ENCODE measurements around the gene WDR49.

Gene WDR49

DNA sequence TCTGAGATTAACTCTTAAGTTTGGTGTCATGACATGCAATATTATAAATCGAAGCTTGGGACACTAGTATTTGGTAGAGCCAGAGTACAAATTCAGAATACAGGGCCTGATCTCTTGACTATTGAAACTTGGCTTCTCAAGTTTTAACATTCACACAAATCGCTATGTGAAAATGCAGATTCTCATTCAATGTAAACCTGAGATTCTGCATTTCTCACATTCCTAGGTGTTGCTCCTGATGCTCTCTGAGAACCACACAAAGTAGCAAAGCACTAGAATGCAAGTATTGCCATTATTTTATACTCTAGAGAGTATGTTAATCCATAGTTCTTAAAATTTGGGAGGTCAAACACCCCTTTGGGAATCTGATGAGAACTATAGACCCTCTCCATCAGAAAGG, 47.9 kb downstream of the WDR49 start:
- no peak for DNase-seq (ENCODE audit: low read depth in 1 of 2, low spot score in 1 of 2)
- no peak for TF ChIP-seq JUND (IDR thresholded peaks at IDR 0.05; ENCODE audit: low read depth)
- in situ Hi-C loops (cut with HindIII; ENCODE audit: low pct_unique_long_range_greater_than_20kb, low sequenced_read_pairs): no loop called here

DNA sequence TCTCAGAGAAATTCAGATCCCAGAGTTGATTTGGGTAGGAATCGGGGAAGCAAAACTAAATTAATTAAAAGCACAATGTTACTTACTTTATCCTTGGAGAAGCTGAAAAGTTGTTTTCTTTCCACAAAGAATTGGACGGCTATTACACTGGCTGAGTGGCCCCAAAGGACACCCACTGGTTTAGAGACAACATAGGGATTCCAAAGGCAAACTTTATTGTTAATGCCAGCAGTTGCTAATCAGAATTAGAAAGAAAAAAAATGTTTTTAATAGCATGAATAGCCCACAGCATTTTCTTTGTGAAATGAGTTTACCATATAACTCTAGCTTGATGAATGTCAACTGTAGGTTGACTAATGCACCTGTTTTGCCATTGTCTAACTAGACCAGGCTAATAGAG, 51.7 kb downstream of the WDR49 start:
- in situ Hi-C loops (cut with HindIII; ENCODE audit: low pct_unique_long_range_greater_than_20kb, low sequenced_read_pairs): no loop called here
- TF ChIP-seq JUND (IDR thresholded peaks at IDR 0.05; ENCODE audit: low read depth): no peak
- DNase-seq (ENCODE audit: low read depth in 1 of 2, low spot score in 1 of 2): no peak

DNA sequence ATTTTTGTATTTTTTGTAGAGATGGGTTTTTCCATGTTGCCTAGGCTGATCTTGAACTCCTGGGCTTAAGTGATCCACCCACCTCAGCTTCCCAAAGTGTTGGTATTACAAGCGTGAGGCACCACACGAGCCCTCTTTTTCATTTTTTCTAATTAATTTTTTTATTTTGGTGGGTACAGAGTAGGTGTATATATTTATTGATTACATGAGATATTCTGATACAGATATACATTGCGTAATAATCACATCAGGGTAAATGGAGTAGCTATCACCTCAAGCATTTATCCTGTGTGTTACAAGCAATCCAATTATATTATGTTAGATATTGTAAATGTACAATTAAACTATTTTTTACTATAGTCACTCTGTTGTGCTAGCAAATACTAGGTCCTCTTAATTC, 66.1 kb downstream of the WDR49 start:
- in situ Hi-C loops (cut with HindIII; ENCODE audit: low pct_unique_long_range_greater_than_20kb, low sequenced_read_pairs): no loop called here
- TF ChIP-seq JUND (IDR thresholded peaks at IDR 0.05; ENCODE audit: low read depth): no peak
- DNase-seq (ENCODE audit: low read depth in 1 of 2, low spot score in 1 of 2): no peak

DNA sequence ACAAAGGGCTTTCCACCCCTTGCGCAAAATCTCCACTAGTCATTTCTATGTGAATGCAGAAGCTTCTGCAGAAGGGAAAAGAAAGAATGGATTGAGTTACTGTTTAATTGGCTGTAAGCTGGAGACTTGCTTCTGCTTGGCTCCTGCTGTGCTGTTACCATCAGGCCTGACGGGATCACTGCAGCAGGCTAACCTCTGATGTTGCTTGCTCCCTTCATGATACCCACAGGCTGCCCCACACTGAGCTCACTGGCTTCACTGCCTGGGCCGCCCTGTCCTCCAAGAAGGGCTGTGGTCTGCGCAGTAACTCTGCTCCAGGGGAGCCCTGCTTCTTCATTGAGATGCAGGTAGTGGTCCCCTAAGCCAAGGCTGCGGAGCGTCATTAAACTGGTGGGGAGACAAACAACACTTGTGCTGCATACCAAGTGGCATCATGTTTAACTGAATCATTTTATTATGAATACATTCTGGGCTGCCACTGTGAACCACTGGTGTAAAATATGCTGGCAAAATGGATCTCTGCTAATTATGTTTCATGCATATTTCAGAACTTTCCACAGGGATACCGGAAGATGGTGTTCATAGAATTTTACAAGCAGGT, 78.6 kb downstream of the WDR49 start:
- no peak for DNase-seq (ENCODE audit: low read depth in 1 of 2, low spot score in 1 of 2)
- in situ Hi-C loops (cut with HindIII; ENCODE audit: low pct_unique_long_range_greater_than_20kb, low sequenced_read_pairs): no loop called here
- no peak for TF ChIP-seq JUND (IDR thresholded peaks at IDR 0.05; ENCODE audit: low read depth)

DNA sequence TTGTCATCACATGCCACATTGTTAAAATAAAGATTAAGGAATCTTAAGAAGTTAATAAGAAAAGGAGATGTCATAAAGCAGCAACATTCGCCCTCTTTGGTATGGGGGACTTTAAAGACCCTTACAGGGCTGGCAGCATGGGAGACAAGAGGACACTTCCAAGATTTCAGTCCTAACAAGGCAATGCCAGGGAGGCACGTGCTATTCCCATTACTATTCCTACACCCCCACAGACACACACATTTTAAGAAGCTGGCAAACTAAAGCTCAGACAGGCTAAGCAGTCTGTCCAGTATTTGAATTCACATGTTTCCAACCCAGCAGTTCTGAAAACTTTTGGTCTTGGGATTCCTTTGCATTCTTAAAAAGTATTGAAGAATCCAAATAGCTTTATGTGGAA, 80.8 kb downstream of the WDR49 start:
- in situ Hi-C loops (cut with HindIII; ENCODE audit: low pct_unique_long_range_greater_than_20kb, low sequenced_read_pairs): no loop called here
- no peak for TF ChIP-seq JUND (IDR thresholded peaks at IDR 0.05; ENCODE audit: low read depth)
- no peak for DNase-seq (ENCODE audit: low read depth in 1 of 2, low spot score in 1 of 2)

DNA sequence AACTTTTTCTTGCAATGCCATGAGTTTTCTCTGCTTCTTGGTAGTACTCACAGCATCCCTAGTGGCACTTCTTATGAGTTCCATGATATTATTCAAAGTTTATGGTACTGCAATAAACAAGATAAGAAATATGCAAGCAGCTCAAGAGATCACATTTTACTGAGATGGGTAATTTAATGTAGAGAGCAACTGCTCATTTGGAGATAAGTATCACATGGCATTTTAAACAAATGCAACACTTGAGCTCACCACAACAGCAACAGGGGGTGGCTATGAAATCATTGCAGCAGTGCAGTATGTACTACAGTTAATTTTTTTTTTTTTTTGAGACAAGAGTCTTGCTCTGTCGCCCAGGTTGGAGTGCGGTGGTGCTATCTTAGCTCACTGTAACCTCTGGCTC, 85.1 kb downstream of the WDR49 start:
- no peak for DNase-seq (ENCODE audit: low read depth in 1 of 2, low spot score in 1 of 2)
- no peak for TF ChIP-seq JUND (IDR thresholded peaks at IDR 0.05; ENCODE audit: low read depth)
- in situ Hi-C loops (cut with HindIII; ENCODE audit: low pct_unique_long_range_greater_than_20kb, low sequenced_read_pairs): no loop called here

DNA sequence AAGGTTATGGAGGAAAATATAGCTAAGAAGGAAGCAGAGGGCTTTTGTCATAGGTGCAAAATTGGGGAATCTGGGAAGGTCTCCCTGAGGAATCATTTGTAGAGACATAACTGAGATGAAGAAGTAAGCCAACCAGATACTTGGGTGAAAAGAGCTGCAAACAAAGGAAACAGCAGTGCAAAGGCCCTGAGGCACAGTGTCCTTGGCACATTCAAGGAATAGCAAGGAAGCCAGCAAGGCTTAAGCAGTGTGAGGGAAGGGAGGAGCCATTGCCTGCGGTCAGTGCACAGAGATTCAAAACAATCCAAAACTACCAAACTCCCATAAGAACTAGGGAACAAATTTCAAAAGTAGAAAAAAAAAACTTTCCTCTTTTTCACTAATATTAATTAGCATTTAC, 88.3 kb downstream of the WDR49 start:
- TF ChIP-seq JUND (IDR thresholded peaks at IDR 0.05; ENCODE audit: low read depth): no peak
- in situ Hi-C loops (cut with HindIII; ENCODE audit: low pct_unique_long_range_greater_than_20kb, low sequenced_read_pairs): no loop called here
- peak in 1 of 2 experiments; percentile 21 for DNase-seq (ENCODE audit: low read depth in 1 of 2, low spot score in 1 of 2)

DNA sequence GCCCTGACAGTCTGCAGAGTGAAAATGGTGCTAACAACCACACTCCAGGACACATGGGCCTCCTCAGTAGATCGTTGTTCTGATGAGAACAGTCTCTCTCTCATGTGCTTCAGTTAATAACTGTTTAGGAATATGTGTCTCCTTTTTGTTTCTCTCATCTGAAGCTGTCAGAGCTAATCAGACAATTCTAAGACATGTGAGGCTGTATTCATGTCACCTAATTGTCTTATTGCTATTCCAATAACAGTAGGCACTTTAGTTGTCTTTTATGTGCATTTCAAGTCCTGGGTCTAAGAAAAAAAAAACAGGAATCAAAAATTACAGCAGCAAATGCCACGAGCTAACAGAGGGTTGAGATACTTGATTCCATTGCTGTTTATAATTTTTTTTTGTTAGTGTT, 89.1 kb downstream of the WDR49 start:
- in situ Hi-C loops (cut with HindIII; ENCODE audit: low pct_unique_long_range_greater_than_20kb, low sequenced_read_pairs): no loop called here
- no peak for DNase-seq (ENCODE audit: low read depth in 1 of 2, low spot score in 1 of 2)
- TF ChIP-seq JUND (IDR thresholded peaks at IDR 0.05; ENCODE audit: low read depth): no peak

DNA sequence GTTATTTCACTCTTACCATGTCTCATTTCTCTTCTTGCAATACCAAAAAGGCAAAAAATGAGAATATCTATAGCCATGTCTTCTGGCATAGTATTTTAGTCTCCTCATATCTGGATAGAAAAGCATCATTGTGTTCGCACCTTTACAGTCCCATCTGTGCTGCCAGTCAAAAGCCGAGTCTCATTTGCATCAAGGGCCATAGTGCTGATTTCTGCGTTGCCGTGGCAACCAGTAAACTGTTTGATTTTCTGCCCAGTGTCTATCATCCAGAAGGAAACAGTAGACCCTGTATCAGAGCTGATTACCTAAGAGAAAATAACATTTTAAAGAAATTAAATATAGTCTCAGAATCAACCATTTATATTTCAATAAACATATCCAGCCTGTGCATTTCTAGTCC, 93.8 kb downstream of the WDR49 start:
- no peak for TF ChIP-seq JUND (IDR thresholded peaks at IDR 0.05; ENCODE audit: low read depth)
- DNase-seq (ENCODE audit: low read depth in 1 of 2, low spot score in 1 of 2): no peak
- in situ Hi-C loops (cut with HindIII; ENCODE audit: low pct_unique_long_range_greater_than_20kb, low sequenced_read_pairs): no loop called here

DNA sequence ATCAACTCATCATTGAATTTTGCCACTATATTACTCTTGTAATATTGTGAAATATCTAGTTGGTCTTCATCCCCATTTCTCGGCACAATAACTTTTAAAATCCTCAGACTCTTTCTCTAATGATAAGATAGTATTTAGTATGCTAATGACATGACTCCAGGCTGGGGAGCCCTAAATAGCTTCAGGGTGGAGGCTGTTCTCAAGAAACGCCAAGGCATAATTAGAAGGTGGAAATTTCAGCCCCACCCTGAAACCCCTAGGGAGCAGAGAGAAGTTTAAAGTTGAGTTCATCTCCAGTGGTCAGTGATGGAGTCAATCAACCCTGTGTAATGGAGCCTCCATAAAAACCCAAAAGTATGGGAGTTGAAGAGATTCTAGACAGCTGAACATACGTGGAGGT, 98.8 kb downstream of the WDR49 start:
- in situ Hi-C loops (cut with HindIII; ENCODE audit: low pct_unique_long_range_greater_than_20kb, low sequenced_read_pairs): no loop called here
- DNase-seq (ENCODE audit: low read depth in 1 of 2, low spot score in 1 of 2): no peak
- no peak for TF ChIP-seq JUND (IDR thresholded peaks at IDR 0.05; ENCODE audit: low read depth)

DNA sequence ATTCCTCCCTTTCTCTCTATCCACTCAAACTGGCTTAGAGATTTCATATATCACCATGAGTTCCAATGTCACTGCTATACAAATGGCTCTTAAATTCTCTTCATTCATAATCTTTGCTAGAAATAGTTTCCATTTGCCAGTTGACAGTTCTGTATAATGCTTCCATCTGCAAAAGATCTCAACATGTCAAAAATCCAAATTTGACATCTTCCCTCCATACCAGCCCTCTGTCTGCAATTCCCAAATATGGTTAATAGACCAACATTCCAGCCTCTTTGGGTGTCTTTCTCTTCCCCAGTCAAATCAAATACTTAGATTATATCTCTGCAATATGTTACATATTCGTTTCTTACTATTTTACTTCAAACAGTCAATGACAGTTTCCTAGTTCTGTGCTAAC, 115.7 kb downstream of the WDR49 start:
- in situ Hi-C loops (cut with HindIII; ENCODE audit: low pct_unique_long_range_greater_than_20kb, low sequenced_read_pairs): no loop called here
- no peak for DNase-seq (ENCODE audit: low read depth in 1 of 2, low spot score in 1 of 2)
- no peak for TF ChIP-seq JUND (IDR thresholded peaks at IDR 0.05; ENCODE audit: low read depth)

DNA sequence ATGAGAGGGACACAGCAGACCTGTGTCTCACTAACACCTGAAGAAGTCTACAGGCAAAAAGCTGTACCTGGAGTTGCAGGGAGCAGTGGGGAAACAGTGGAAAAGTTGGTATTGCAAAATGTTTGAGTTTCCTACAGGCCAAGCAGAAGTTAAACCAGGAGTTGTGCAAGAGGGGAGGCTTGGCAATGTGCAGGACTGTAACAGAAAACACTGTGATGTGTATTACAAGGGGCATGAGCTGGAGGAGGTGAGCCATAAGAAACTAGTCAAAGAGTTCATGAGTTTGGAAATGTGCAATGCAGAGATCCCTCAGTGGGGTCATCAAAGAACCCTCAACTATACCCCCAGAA, 132.8 kb downstream of the WDR49 start:
- in situ Hi-C loops (cut with HindIII; ENCODE audit: low pct_unique_long_range_greater_than_20kb, low sequenced_read_pairs): no loop called here
- DNase-seq (ENCODE audit: low read depth in 1 of 2, low spot score in 1 of 2): no peak
- TF ChIP-seq JUND (IDR thresholded peaks at IDR 0.05; ENCODE audit: low read depth): no peak

DNA sequence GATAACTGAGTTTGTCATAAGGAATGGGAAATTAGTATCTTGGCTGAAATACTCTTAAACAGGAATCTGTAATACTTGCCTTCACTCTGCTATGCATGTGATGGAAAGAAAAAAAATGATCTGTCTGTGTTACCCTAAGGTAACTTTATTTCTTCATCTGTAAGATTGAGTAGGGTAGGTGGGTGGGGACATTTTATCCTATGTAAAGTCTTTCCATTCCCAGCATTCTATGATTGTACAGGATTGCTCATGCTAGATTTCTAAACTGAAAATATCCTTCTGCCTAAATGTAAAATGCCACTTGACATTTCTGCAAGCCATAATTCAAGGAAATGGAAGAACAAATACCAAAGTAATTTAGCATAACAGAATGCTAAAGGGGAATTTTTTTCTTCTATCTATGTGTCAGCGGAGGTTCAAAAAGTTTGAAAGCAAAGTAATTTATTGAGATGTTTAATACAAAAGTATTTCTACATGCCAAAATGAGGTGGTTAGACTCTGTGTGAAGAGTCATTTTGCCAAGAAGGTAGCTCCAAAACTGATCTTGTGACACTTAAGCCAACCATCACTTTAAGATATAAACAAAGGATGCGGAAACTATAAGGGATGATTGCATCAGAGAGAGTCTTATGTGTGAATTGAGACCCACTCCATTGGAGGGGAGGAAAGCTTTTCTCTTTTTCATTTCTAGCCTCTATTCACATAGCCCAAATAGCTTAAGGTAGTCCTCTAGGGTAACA, 133.3 kb downstream of the WDR49 start:
- in situ Hi-C loops (cut with HindIII; ENCODE audit: low pct_unique_long_range_greater_than_20kb, low sequenced_read_pairs): no loop called here
- DNase-seq (ENCODE audit: low read depth in 1 of 2, low spot score in 1 of 2): no peak
- no peak for TF ChIP-seq JUND (IDR thresholded peaks at IDR 0.05; ENCODE audit: low read depth)

DNA sequence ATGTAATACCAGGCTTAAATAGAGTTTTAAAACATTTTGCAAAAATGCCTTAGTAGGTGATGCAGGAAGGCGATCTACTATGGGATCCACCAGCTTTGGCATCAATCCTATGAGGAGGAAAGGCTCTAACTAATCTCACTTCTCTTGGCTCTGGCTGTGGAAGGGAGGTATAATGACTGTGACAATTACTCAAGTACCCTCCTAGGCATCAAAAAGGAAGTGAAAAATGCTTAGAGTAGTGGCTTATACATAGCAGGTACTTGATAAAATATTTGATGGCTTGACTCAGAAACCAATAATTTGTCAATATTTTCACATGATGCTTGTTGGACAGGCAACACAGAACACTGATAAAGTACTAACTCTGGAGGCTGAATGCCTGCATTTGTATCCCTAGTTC, 145.8 kb downstream of the WDR49 start:
- in situ Hi-C loops (cut with HindIII; ENCODE audit: low pct_unique_long_range_greater_than_20kb, low sequenced_read_pairs): no loop called here
- TF ChIP-seq JUND (IDR thresholded peaks at IDR 0.05; ENCODE audit: low read depth): no peak
- no peak for DNase-seq (ENCODE audit: low read depth in 1 of 2, low spot score in 1 of 2)
